H1 (cell line): ENCODE data around the gene TSPAN15. TPM values are rescaled to one million over a fixed set of nuclear protein-coding genes. Genes with fewer than 3 reads are reported as not detected.

Experiments used
- EP300 ChIP-seq, 2 experiments: IDR thresholded peaks; 1 replicate in 1 of 2; 2 replicates in 1 of 2; pipeline ENCODE4 v1.6.1; 2011 to 2012; ENCODE audit warnings: low read depth in 2 of 2, low read length in 2 of 2, mild to moderate bottlenecking in 2 of 2, borderline replicate concordance in 1 of 2, inconsistent platforms in 1 of 2, moderate library complexity in 1 of 2
- SAP30 ChIP-seq: fragments of 300-600 bp; sonication (generic); IDR thresholded peaks from 2 replicates; pipeline ENCODE4 v1.7.1; 2012; ENCODE audit warnings: low read length, moderate library complexity, mild to moderate bottlenecking, inconsistent platforms; ENCODE audit not compliant: insufficient read depth, insufficient replicate concordance
- polyA plus RNA-seq, 7 experiments: library from polyadenylated mRNA; depleted of rRNA in 3 of 7; stranded (reverse) in 5 of 7; unstranded in 2 of 7; fragments of >200 nt in 5 of 7; fragments of 200-250 nt in 2 of 7; gene quantifications; 1 replicate in 5 of 7; 2 replicates in 1 of 7; 4 replicates in 1 of 7; pipeline versions ENCODE4 v1.2.1 to v1.2.3, GENCODE V29; 2011 to 2013; ENCODE audit warnings: missing spikeins in 2 of 7, mixed read lengths in 2 of 7
- total RNA-seq: library from RNA; stranded (reverse); fragmentation: NEBNext Ultra II Directional; extraction: Animal tissue kit (Norgen Biotek cat#: 25700); gene quantifications from 2 replicates; pipeline ENCODE4 v1.2.1, GENCODE V29; 2021
- TF ChIP-seq, protein P1 (sequence below), 3 experiments: IDR thresholded peaks; 1 replicate in 2 of 3; 2 replicates in 1 of 3; pipeline versions ENCODE4 v1.5.1 to v1.6.1; 2011; ENCODE audit warnings: low read length in 3 of 3, mild to moderate bottlenecking in 3 of 3, inconsistent platforms in 2 of 3, low read depth in 1 of 3, moderate library complexity in 1 of 3; ENCODE audit not compliant: insufficient read depth in 1 of 3; ENCODE audit errors: control extremely low read depth in 1 of 3

The TSPAN15 gene
- total and polyA plus RNA-seq, 2 of the 8 experiments (the other 6 are each of a cell fraction or from before 2014, with no cell fraction given): 9.7 to 20.0 TPM

- TF ChIP-seq, protein P1, sequence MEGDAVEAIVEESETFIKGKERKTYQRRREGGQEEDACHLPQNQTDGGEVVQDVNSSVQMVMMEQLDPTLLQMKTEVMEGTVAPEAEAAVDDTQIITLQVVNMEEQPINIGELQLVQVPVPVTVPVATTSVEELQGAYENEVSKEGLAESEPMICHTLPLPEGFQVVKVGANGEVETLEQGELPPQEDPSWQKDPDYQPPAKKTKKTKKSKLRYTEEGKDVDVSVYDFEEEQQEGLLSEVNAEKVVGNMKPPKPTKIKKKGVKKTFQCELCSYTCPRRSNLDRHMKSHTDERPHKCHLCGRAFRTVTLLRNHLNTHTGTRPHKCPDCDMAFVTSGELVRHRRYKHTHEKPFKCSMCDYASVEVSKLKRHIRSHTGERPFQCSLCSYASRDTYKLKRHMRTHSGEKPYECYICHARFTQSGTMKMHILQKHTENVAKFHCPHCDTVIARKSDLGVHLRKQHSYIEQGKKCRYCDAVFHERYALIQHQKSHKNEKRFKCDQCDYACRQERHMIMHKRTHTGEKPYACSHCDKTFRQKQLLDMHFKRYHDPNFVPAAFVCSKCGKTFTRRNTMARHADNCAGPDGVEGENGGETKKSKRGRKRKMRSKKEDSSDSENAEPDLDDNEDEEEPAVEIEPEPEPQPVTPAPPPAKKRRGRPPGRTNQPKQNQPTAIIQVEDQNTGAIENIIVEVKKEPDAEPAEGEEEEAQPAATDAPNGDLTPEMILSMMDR (IDR thresholded peaks at IDR 0.05; ENCODE audit: control extremely low read depth in 1 of 3, insufficient read depth in 1 of 3, low read depth in 1 of 3, low read length in 3 of 3): no peak
- TF ChIP-seq EP300 (IDR thresholded peaks at IDR 0.05; ENCODE audit: borderline replicate concordance in 1 of 2, low read depth in 2 of 2, low read length in 2 of 2) (no peak), SAP30 (no peak)
- TF ChIP-seq, all 59 proteins: peak for 0
Observed at GRCh38 chr10:69498711-69499471, 47.6 kb downstream of the TSPAN15 start (continued).
